Measurements from ENCODE around the gene SDF2L1.

DNA sequence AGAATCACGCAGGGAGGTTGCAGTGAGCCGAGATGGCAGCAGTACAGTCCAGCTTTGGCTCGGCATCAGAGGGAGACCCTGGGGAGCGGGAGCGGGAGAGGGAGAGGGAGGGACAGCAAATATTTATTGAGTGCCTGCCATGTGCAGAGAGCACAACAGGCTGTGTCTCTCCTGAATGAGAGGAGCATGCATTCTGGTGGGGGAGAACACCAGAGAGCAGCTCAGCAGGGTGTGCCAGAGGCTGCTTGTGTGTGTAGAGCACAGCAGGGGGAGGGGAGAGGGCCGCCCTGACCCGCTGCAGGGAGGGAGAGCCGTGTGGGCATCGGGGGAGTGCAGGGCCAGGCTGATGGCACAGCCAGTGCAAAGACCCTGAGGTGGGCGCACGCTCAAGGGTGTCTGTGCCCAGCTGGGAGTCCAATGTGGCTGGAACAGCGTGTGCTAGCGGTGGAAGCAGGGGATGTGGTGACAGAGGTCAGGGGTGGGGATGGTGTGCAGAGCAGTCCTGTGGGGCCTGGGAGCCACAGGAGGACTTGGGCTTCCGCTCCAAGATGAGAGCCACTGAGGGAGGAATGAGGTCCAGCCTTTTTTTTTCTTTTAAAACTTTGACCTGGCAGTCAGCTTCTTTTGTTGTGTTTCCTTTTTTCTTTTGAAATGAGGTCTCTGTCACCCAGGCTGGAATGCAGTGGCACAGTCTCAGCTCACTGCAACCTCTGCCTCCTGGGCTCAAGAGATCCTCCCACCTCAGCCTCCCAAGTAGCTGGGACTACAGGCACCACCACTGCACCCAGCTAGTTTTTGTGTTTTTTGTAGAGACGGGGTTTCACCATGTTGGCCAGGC is 35.7 kb downstream of the SDF2L1 start:
- TF ChIP-seq, protein P1, sequence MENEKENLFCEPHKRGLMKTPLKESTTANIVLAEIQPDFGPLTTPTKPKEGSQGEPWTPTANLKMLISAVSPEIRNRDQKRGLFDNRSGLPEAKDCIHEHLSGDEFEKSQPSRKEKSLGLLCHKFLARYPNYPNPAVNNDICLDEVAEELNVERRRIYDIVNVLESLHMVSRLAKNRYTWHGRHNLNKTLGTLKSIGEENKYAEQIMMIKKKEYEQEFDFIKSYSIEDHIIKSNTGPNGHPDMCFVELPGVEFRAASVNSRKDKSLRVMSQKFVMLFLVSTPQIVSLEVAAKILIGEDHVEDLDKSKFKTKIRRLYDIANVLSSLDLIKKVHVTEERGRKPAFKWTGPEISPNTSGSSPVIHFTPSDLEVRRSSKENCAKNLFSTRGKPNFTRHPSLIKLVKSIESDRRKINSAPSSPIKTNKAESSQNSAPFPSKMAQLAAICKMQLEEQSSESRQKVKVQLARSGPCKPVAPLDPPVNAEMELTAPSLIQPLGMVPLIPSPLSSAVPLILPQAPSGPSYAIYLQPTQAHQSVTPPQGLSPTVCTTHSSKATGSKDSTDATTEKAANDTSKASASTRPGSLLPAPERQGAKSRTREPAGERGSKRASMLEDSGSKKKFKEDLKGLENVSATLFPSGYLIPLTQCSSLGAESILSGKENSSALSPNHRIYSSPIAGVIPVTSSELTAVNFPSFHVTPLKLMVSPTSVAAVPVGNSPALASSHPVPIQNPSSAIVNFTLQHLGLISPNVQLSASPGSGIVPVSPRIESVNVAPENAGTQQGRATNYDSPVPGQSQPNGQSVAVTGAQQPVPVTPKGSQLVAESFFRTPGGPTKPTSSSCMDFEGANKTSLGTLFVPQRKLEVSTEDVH (IDR thresholded peaks at IDR 0.05; ENCODE audit: low read depth, partially characterized antibody) = no peak
- TF ChIP-seq, protein P2, sequence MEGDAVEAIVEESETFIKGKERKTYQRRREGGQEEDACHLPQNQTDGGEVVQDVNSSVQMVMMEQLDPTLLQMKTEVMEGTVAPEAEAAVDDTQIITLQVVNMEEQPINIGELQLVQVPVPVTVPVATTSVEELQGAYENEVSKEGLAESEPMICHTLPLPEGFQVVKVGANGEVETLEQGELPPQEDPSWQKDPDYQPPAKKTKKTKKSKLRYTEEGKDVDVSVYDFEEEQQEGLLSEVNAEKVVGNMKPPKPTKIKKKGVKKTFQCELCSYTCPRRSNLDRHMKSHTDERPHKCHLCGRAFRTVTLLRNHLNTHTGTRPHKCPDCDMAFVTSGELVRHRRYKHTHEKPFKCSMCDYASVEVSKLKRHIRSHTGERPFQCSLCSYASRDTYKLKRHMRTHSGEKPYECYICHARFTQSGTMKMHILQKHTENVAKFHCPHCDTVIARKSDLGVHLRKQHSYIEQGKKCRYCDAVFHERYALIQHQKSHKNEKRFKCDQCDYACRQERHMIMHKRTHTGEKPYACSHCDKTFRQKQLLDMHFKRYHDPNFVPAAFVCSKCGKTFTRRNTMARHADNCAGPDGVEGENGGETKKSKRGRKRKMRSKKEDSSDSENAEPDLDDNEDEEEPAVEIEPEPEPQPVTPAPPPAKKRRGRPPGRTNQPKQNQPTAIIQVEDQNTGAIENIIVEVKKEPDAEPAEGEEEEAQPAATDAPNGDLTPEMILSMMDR (IDR thresholded peaks at IDR 0.05 in 2 of 3, conservative IDR thresholded peaks at IDR 0.05 in 1 of 3; ENCODE audit: control insufficient read depth in 2 of 3, extremely low read depth in 1 of 3, insufficient read depth in 1 of 3, low read depth in 3 of 3, low read length in 3 of 3) = no peak
- TF ChIP-seq POLR2A (IDR thresholded peaks at IDR 0.05; ENCODE audit: low read depth, low read length) (peak; percentile 30; the same call in 1 of the 2 replicates), NRF1 (conservative IDR thresholded peaks at IDR 0.05; ENCODE audit: low read depth, low read length) (no peak), SPI1 (IDR thresholded peaks at IDR 0.05; ENCODE audit: borderline replicate concordance, insufficient read depth, low read depth, low read length) (no peak), YY1 (IDR thresholded peaks at IDR 0.05; ENCODE audit: low read depth, low read length) (no peak)
- TF ChIP-seq, protein P3, sequence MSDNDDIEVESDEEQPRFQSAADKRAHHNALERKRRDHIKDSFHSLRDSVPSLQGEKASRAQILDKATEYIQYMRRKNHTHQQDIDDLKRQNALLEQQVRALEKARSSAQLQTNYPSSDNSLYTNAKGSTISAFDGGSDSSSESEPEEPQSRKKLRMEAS (IDR thresholded peaks at IDR 0.05; ENCODE audit: low read depth, low read length) = no peak

All from GM12878 (cell line).